HEK293 (cell line): ENCODE results near the gene F8A3.

Experiments
- CTCF ChIA-PET: fragments of 350-600 bp; formaldehyde crosslinking; extraction: SDS; loops from one replicate; lab custom pipeline; 2021; ENCODE audit warnings: antibody characterized with exemption; lab: Yijun Ruan, JAX
- POLR2A ChIA-PET: fragments of 300-600 bp; formaldehyde crosslinking; extraction: SDS; loops from one replicate; lab custom pipeline; 2020; ENCODE audit warnings: antibody characterized with exemption, inconsistent platforms; lab: Yijun Ruan, JAX
- H3K27ac ChIP-seq: fragments of 200-500 bp; sonication (Bioruptor generic); 2 replicates; pipeline ENCODE4 v1.5.1; 2014; ENCODE audit warnings: low read depth, low read length, control low read depth, inconsistent platforms; ENCODE audit errors: extremely low read depth
- H3K36me3 ChIP-seq, 2 experiments: fragments of 200-500 bp in 1 of 2; sonication (Bioruptor generic) in 1 of 2; 1 replicate in 1 of 2; 2 replicates in 1 of 2; pipeline ENCODE4 v1.5.1; 2014 to 2017; ENCODE audit warnings: inconsistent platforms in 2 of 2, low read length in 2 of 2; ENCODE audit not compliant: control insufficient read depth in 2 of 2, insufficient read depth in 1 of 2
- H3K4me1 ChIP-seq: fragments of 200-500 bp; sonication (Bioruptor generic); 2 replicates; pipeline ENCODE4 v1.5.1; 2014; ENCODE audit warnings: mild to moderate bottlenecking, low read length, inconsistent platforms; ENCODE audit not compliant: control insufficient read depth, insufficient read depth
- H3K4me3 ChIP-seq: 2 replicates; pipeline ENCODE4 v1.5.1; 2011; ENCODE audit warnings: low read depth, mild to moderate bottlenecking, control low read depth, low read length, moderate library complexity
- H3K9me3 ChIP-seq: fragments of 200-500 bp; sonication (Bioruptor generic); 2 replicates; pipeline ENCODE4 v1.5.1; 2014; ENCODE audit warnings: low read depth, low read length, inconsistent platforms; ENCODE audit not compliant: control insufficient read depth, insufficient read depth
- KLF1 ChIP-seq: fragments of 450-650 bp; formaldehyde crosslinking; IDR thresholded peaks from 2 replicates; pipeline ENCODE4 v1.5.1; 2016; ENCODE audit warnings: missing biosample characterization, missing genetic modification characterization
- ZBTB20 ChIP-seq: fragments of 450-650 bp; formaldehyde crosslinking; IDR thresholded peaks from 2 replicates; pipeline ENCODE4 v1.5.1; 2016; ENCODE audit warnings: missing biosample characterization, missing genetic modification characterization
- ZBTB48 ChIP-seq: fragments of 450-650 bp; formaldehyde crosslinking; IDR thresholded peaks from 2 replicates; pipeline ENCODE4 v1.5.1; 2016; ENCODE audit warnings: missing biosample characterization, missing genetic modification characterization
- ZNF114 ChIP-seq: fragments of 450-650 bp; formaldehyde crosslinking; IDR thresholded peaks from 2 replicates; pipeline ENCODE4 v1.5.0; 2017; ENCODE audit warnings: missing biosample characterization, missing genetic modification characterization
- ZNF155 ChIP-seq: fragments of 450-650 bp; formaldehyde crosslinking; IDR thresholded peaks from 2 replicates; pipeline ENCODE4 v1.5.1; 2016; ENCODE audit warnings: missing biosample characterization, missing genetic modification characterization
- ZNF2 ChIP-seq: fragments of 450-650 bp; formaldehyde crosslinking; IDR thresholded peaks from 2 replicates; pipeline ENCODE4 v1.5.1; 2016; ENCODE audit warnings: missing biosample characterization, missing genetic modification characterization
- ZNF223 ChIP-seq: fragments of 450-650 bp; formaldehyde crosslinking; IDR thresholded peaks from 2 replicates; pipeline ENCODE4 v1.5.1; 2016; ENCODE audit warnings: missing biosample characterization, missing genetic modification characterization
- ZNF23 ChIP-seq: fragments of 450-650 bp; formaldehyde crosslinking; IDR thresholded peaks from 2 replicates; pipeline ENCODE4 v1.5.1; 2016; ENCODE audit warnings: missing biosample characterization, missing genetic modification characterization, borderline replicate concordance
- ZNF248 ChIP-seq: fragments of 450-650 bp; formaldehyde crosslinking; IDR thresholded peaks from 2 replicates; pipeline ENCODE4 v1.5.1; 2017; ENCODE audit warnings: missing biosample characterization, missing genetic modification characterization
- ZNF266 ChIP-seq: fragments of 450-650 bp; formaldehyde crosslinking; IDR thresholded peaks from 2 replicates; pipeline ENCODE4 v1.5.1; 2016; ENCODE audit warnings: missing biosample characterization, missing genetic modification characterization, low read depth
- ZNF350 ChIP-seq: fragments of 450-650 bp; formaldehyde crosslinking; IDR thresholded peaks from 2 replicates; pipeline ENCODE4 v1.5.0; 2017; ENCODE audit warnings: missing biosample characterization, mild to moderate bottlenecking, missing genetic modification characterization
- ZNF510 ChIP-seq: fragments of 450-650 bp; formaldehyde crosslinking; IDR thresholded peaks from 2 replicates; pipeline ENCODE4 v1.5.1; 2018; ENCODE audit warnings: mild to moderate bottlenecking, missing genetic modification characterization, missing biosample characterization; ENCODE audit not compliant: insufficient replicate concordance
- ZNF555 ChIP-seq: fragments of 450-650 bp; formaldehyde crosslinking; conservative IDR thresholded peaks from 2 replicates; pipeline ENCODE4 v1.5.1; 2017; ENCODE audit warnings: missing biosample characterization, mild to moderate bottlenecking, missing genetic modification characterization, inconsistent platforms
- ZNF585B ChIP-seq: fragments of 450-650 bp; formaldehyde crosslinking; IDR thresholded peaks from 2 replicates; pipeline ENCODE4 v1.5.1; 2016; ENCODE audit warnings: missing biosample characterization, missing genetic modification characterization
- ZNF664 ChIP-seq: fragments of 450-650 bp; formaldehyde crosslinking; IDR thresholded peaks from 2 replicates; pipeline ENCODE4 v1.5.1; 2016; ENCODE audit warnings: missing biosample characterization, missing genetic modification characterization
- ZNF707 ChIP-seq: fragments of 450-650 bp; formaldehyde crosslinking; IDR thresholded peaks from 2 replicates; pipeline ENCODE4 v1.5.1; 2016; ENCODE audit warnings: missing biosample characterization, missing genetic modification characterization
- TF ChIP-seq, protein P1 (sequence below): fragments of 450-650 bp; formaldehyde crosslinking; IDR thresholded peaks from 2 replicates; pipeline ENCODE4 v1.5.1; 2016; ENCODE audit warnings: missing biosample characterization, missing genetic modification characterization
- TF ChIP-seq, protein P2 (sequence below): fragments of 450-650 bp; formaldehyde crosslinking; IDR thresholded peaks from 2 replicates; pipeline ENCODE4 v1.5.1; 2016; ENCODE audit warnings: missing biosample characterization, missing genetic modification characterization
- TF ChIP-seq, protein P3 (sequence below): fragments of 450-650 bp; formaldehyde crosslinking; IDR thresholded peaks from 2 replicates; pipeline ENCODE4 v1.5.1; 2016; ENCODE audit warnings: missing biosample characterization, missing genetic modification characterization, low read depth

F8A3 gene

DNA sequence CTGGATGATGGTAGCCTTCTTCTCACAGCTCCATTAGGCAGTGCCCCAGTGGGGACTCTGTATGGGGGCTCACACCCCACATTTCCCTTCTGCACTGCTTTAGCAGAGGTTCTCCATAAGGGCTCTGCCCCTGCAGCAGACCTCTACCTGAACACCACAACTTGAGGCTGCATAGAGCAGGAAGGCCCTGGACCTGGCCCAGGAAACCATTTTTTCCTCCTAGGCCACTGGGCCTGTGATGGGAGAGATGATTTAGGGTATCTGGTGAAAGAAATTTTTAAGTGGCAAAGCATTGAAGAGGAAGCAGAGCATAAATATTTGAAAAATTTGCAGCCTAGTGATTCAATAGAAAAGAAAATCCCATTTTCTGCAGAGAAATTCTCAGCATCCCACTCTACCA lies 17.3 kb downstream of the F8A3 start:
- ChIA-PET POLR2A (no interaction called here), CTCF (no interaction called here)
- no peaks in the 10 kb centered on the region for H3K4me1 ChIP-seq
- TF ChIP-seq KLF1 (tag by site-specific recombination) (no peak), ZNF585B (tag by site-specific recombination) (peak; percentile 93)
- H3K4me3 ChIP-seq: no peak overlapping the region
- no peak overlapping the region for H3K27ac ChIP-seq
- H3K36me3 ChIP-seq: no peaks in the 10 kb centered on the region
- peaks cover 4% of the 10 kb centered on the region for H3K9me3 ChIP-seq

DNA sequence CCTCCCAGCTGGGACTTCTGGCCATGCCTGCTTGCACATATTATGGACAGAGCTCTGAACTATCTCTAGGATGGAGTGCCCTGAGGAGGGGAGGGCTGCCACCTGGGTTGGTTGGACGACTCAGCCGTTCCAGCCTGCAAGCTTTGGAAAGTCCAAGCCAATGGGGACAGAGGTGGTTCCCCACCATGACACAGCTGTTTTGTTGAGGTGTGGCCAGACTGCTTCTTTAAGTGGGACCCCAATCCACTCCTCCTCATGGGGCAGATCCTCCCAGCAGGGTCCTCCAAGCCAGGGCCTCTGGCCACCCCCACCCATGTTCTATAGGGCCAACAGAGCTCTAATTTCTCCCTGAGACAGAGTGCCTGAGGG lies 22.7 kb downstream of the F8A3 start:
- H3K4me1 ChIP-seq: no peaks in the 10 kb centered on the region
- ChIA-PET POLR2A (no interaction called here), CTCF (no interaction called here)
- no peak for TF ChIP-seq ZNF114 (tag by site-specific recombination)
- TF ChIP-seq ZNF23 (tag by site-specific recombination): no peak
- TF ChIP-seq ZNF155 (tag by site-specific recombination): no peak
- no peak for TF ChIP-seq ZNF350 (tag by site-specific recombination)
- TF ChIP-seq ZNF266 (tag by site-specific recombination): no peak
- TF ChIP-seq, protein P1, sequence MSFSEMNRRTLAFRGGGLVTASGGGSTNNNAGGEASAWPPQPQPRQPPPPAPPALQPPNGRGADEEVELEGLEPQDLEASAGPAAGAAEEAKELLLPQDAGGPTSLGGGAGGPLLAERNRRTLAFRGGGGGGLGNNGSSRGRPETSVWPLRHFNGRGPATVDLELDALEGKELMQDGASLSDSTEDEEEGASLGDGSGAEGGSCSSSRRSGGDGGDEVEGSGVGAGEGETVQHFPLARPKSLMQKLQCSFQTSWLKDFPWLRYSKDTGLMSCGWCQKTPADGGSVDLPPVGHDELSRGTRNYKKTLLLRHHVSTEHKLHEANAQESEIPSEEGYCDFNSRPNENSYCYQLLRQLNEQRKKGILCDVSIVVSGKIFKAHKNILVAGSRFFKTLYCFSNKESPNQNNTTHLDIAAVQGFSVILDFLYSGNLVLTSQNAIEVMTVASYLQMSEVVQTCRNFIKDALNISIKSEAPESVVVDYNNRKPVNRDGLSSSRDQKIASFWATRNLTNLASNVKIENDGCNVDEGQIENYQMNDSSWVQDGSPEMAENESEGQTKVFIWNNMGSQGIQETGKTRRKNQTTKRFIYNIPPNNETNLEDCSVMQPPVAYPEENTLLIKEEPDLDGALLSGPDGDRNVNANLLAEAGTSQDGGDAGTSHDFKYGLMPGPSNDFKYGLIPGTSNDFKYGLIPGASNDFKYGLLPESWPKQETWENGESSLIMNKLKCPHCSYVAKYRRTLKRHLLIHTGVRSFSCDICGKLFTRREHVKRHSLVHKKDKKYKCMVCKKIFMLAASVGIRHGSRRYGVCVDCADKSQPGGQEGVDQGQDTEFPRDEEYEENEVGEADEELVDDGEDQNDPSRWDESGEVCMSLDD: no peak
- TF ChIP-seq ZNF510 (tag by site-specific recombination): no peak
- TF ChIP-seq ZNF223 (tag by site-specific recombination): no peak
- TF ChIP-seq ZNF248: no peak
- TF ChIP-seq ZNF664 (tag by site-specific recombination): no peak
- TF ChIP-seq ZBTB48: no peak
- TF ChIP-seq ZNF2 (tag by site-specific recombination): no peak
- no peak for TF ChIP-seq ZNF555 (tag by site-specific recombination)
- TF ChIP-seq, protein P2, sequence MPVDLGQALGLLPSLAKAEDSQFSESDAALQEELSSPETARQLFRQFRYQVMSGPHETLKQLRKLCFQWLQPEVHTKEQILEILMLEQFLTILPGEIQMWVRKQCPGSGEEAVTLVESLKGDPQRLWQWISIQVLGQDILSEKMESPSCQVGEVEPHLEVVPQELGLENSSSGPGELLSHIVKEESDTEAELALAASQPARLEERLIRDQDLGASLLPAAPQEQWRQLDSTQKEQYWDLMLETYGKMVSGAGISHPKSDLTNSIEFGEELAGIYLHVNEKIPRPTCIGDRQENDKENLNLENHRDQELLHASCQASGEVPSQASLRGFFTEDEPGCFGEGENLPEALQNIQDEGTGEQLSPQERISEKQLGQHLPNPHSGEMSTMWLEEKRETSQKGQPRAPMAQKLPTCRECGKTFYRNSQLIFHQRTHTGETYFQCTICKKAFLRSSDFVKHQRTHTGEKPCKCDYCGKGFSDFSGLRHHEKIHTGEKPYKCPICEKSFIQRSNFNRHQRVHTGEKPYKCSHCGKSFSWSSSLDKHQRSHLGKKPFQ (tag by site-specific recombination): no peak
- H3K27ac ChIP-seq: no peak overlapping the region
- H3K36me3 ChIP-seq: no peaks in the 10 kb centered on the region
- H3K4me3 ChIP-seq: no peak overlapping the region
- no peaks in the 10 kb centered on the region for H3K9me3 ChIP-seq

DNA sequence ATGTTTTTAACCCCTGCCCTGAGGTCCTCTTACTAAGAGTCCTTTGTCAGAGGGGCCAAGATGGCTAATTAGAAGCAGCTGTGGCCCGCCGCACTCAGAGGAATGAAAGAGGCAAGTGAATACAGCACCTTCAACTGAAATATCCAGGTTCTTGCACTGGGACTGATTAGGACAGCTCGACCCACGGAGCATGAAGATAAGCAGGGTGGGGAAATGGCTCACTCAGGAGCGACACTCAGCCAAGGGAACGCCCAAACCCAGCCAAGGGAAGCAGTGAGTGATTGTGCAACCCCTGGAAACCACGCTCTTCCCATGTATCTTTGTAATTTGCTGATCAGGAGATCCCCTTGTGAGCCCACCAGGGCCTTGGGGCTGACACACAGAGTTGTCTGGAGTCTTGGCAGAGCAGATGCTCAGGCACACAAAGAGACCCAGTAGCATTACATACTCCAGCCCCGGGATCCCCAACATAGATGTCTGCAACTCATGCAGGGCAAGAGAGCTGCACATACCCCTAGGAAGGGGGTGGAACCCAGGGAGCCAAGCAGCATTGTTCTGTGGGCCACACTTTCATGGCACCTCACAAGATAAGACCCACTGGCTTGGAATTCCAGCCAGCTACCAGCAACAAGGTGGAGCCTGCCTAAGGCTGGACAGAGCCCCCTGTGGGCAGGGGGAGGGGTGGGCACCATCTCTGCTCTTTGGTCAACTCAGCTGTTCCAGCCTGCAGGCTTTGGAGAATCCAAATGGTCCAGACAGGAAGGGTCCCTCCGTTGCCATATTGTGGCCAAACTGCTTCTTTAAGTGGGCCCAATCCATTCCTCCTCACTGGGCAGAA lies 23.3 kb downstream of the F8A3 start:
- Histone ChIP-seq H3K4me3 (no peak overlapping the region), H3K4me1 (no peaks in the 10 kb centered on the region), H3K9me3 (no peaks in the 10 kb centered on the region), H3K27ac (no peak overlapping the region), H3K36me3 (no peaks in the 10 kb centered on the region)
- TF ChIP-seq, protein P3, sequence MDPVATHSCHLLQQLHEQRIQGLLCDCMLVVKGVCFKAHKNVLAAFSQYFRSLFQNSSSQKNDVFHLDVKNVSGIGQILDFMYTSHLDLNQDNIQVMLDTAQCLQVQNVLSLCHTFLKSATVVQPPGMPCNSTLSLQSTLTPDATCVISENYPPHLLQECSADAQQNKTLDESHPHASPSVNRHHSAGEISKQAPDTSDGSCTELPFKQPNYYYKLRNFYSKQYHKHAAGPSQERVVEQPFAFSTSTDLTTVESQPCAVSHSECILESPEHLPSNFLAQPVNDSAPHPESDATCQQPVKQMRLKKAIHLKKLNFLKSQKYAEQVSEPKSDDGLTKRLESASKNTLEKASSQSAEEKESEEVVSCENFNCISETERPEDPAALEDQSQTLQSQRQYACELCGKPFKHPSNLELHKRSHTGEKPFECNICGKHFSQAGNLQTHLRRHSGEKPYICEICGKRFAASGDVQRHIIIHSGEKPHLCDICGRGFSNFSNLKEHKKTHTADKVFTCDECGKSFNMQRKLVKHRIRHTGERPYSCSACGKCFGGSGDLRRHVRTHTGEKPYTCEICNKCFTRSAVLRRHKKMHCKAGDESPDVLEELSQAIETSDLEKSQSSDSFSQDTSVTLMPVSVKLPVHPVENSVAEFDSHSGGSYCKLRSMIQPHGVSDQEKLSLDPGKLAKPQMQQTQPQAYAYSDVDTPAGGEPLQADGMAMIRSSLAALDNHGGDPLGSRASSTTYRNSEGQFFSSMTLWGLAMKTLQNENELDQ (tag by site-specific recombination): no peak
- TF ChIP-seq ZBTB20 (tag by site-specific recombination) (no peak), ZNF707 (no peak)
- CTCF ChIA-PET: no interaction called here
- POLR2A ChIA-PET: no interaction called here
